Measurements from ENCODE around the gene SNRPD3.
"Not testable (repeated sequence)": the region's sequence is repeated elsewhere in the genome, so short reads cannot be mapped to it uniquely, and the experiment has no call there.

The SNRPD3 gene

GRCh38 chr22:24529898-24530297 is 25.9 kb upstream of the SNRPD3 start:
- no peak for TF ChIP-seq CTCF (IDR thresholded peaks at IDR 0.05; ENCODE audit: low read depth, low read length, missing control alignments)
- no peak for DNase-seq (ENCODE audit: extremely low read depth, low read depth)
- no peak overlapping the region for H3K4me3 ChIP-seq (replicated peaks; ENCODE audit: low read depth, low read length)

DNA sequence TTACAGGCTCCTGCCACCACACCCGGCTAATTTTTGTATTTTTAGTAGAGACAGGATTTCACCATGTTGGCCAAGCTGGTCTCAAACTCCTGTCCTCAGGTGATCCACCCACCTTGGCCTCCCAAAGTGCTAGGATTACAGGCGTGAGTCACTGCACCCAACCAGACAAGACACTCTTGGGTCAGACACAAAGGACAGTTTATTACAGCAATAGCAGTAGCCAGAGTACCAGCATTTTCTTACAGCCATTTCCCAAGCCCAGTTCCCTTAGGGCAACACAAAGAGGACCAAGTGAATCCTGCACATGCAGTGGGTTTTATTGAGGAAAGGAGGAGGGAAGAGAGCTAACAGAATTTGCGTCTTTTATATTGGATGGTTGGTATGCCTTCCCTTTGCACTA is 24.8 kb upstream of the SNRPD3 start:
- not testable (repeated sequence) for DNase-seq (ENCODE audit: extremely low read depth, low read depth); H3K4me3 ChIP-seq (replicated peaks; ENCODE audit: low read depth, low read length)

- no peak for TF ChIP-seq CTCF (IDR thresholded peaks at IDR 0.05; ENCODE audit: low read depth, low read length, missing control alignments)
- no peak overlapping the region for H3K4me3 ChIP-seq (replicated peaks; ENCODE audit: low read depth, low read length)
Observed at GRCh38 chr22:24532075-24532474, 23.7 kb upstream of the SNRPD3 start.

DNA sequence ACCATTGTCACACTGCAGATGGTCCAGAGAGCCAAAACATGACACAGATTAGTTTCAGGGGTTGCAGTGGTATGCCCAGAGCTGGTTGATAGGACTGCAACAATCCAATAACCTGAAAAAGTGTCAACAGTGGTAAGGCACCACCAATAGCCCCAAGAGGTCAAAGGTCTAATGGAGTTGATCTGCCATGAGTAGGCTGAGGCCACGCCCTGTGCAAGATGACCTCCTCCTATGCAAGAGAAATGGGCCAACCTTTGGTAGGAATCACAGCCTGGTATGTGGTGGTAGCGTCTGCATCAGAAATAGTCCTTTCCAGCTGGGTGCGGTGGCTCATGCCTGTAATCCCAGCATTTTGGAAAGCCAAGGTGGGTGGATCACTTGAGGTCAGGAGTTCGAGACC is 20.5 kb upstream of the SNRPD3 start:
- no peak for TF ChIP-seq CTCF (IDR thresholded peaks at IDR 0.05; ENCODE audit: low read depth, low read length, missing control alignments)

More at GRCh38 chr22:24532075-24532474, 23.7 kb upstream of the SNRPD3 start:
- no peak for DNase-seq (ENCODE audit: extremely low read depth, low read depth)

DNA sequence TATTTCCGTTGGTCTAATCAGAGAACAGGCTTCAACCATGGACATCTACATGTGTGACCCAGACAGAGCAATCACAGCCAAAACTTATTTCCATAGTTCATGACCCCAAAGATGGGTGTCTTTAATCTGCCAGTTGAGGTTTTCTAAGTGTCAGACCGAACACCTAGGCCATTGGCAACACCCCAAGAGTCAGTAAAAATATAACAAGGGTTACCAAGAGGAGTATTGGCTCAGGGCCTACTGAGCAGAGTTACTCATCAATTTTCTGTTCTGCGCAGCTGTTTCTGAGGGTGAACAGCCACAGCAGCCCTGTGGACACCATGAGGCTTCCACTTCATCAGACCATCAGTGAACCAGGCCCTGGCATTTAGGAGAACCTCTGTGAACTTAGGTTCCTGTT is 19.7 kb upstream of the SNRPD3 start:
- no peak for TF ChIP-seq CTCF (IDR thresholded peaks at IDR 0.05; ENCODE audit: low read depth, low read length, missing control alignments)
- no peak for DNase-seq (ENCODE audit: extremely low read depth, low read depth)
- no peak overlapping the region for H3K4me3 ChIP-seq (replicated peaks; ENCODE audit: low read depth, low read length)

More for the DNA sequence above, 20.5 kb upstream of the SNRPD3 start:
- no peak for DNase-seq (ENCODE audit: extremely low read depth, low read depth)
- no peak overlapping the region for H3K4me3 ChIP-seq (replicated peaks; ENCODE audit: low read depth, low read length)

GRCh38 chr22:24540470-24540869 is 15.3 kb upstream of the SNRPD3 start:
- DNase-seq (ENCODE audit: extremely low read depth, low read depth) = no peak
- no peak overlapping the region for H3K4me3 ChIP-seq (replicated peaks; ENCODE audit: low read depth, low read length)
- TF ChIP-seq CTCF (IDR thresholded peaks at IDR 0.05; ENCODE audit: low read depth, low read length, missing control alignments) = no peak

- no peak for DNase-seq (ENCODE audit: extremely low read depth, low read depth)
- TF ChIP-seq CTCF (IDR thresholded peaks at IDR 0.05; ENCODE audit: low read depth, low read length, missing control alignments) = no peak
- no peak overlapping the region for H3K4me3 ChIP-seq (replicated peaks; ENCODE audit: low read depth, low read length)
Observed at GRCh38 chr22:24541681-24542515, 13.9 kb upstream of the SNRPD3 start.
